OCI-LY3 (cell line): ENCODE data around the gene TMEM147.
A peak's percentile ranks its signal among the peaks of the same experiment; 100 is the strongest.

Experiments
- H2AFZ ChIP-seq: fragments of 200-600, 300-600 bp; shearing (Covaris generic); 2 replicates; pipeline ENCODE4 v1.6.0; 2014; ENCODE audit warnings: antibody characterized with exemption, low read depth, low read length
- H3K27ac ChIP-seq: fragments of 200-600, 300-600 bp; sonication (generic); 2 replicates; pipeline ENCODE4 v1.5.1; 2014; ENCODE audit warnings: mild to moderate bottlenecking, low read length, moderate library complexity, mixed read lengths
- H3K27me3 ChIP-seq: fragments of 200-600, 300-600 bp; sonication (generic); 2 replicates; pipeline ENCODE4 v1.6.1; 2014; ENCODE audit warnings: low read depth, low read length, mixed read lengths
- H3K36me3 ChIP-seq: fragments of 200-600, 300-600 bp; sonication (generic); replicated peaks from 2 replicates; pipeline ENCODE3; 2014; ENCODE audit warnings: low read depth, low read length, mixed read lengths
- H3K4me1 ChIP-seq: fragments of 300-600, 200-600 bp; sonication (generic); 2 replicates; pipeline ENCODE4 v1.6.1; 2014; ENCODE audit warnings: low read length, mixed read lengths
- H3K4me2 ChIP-seq: fragments of 200-600, 300-600 bp; sonication (generic); 2 replicates; pipeline ENCODE4 v1.6.1; 2014; ENCODE audit warnings: low read length, mixed read lengths
- H3K4me3 ChIP-seq: fragments of 300-600, 200-600 bp; sonication (generic); 2 replicates; pipeline ENCODE4 v1.5.1; 2014; ENCODE audit warnings: antibody characterized with exemption, mild to moderate bottlenecking, low read length, moderate library complexity
- H3K79me2 ChIP-seq: fragments of 300-600, 200-600 bp; shearing (Covaris generic); 2 replicates; pipeline ENCODE4 v1.6.1; 2014; ENCODE audit warnings: mild to moderate bottlenecking, low read length, mixed read lengths
- H3K9ac ChIP-seq: fragments of 300-600, 200-600 bp; shearing (Covaris generic); 2 replicates; pipeline ENCODE4 v1.6.0; 2014; ENCODE audit warnings: mild to moderate bottlenecking, low read length, moderate library complexity
- H3K9me3 ChIP-seq: fragments of 200-600, 300-600 bp; shearing (Covaris generic); 2 replicates; pipeline ENCODE4 v1.6.1; 2014; ENCODE audit warnings: low read length, mixed read lengths; ENCODE audit not compliant: insufficient read depth
- H4K20me1 ChIP-seq: fragments of 200-600, 300-600 bp; sonication (generic); 2 replicates; pipeline ENCODE4 v1.6.1; 2016; ENCODE audit warnings: low read length, mixed read lengths; ENCODE audit not compliant: insufficient read depth
- CTCF ChIP-seq: fragments of 200-600, 300-600 bp; sonication (generic); IDR thresholded peaks from 2 replicates; pipeline ENCODE4 v1.5.1; 2014; ENCODE audit warnings: antibody characterized with exemption, low read length, low read depth
- EZH2phosphoT487 ChIP-seq: fragments of 200-600 bp; shearing (Covaris generic); IDR thresholded peaks from 2 replicates; pipeline ENCODE4 v1.6.1; 2018; ENCODE audit warnings: antibody characterized with exemption, mixed run types, low read depth

Gene TMEM147

GRCh38 chr19:35545001-35545854 lies at the start of gene TMEM147:
TMEM147 (plus strand) TSS chr19:35545626; CDS start chr19:35545740, 114 bp downstream.
- H3K27ac ChIP-seq, result peak within 1 kb of the TSS; percentile 51
- no peak for TF ChIP-seq EZH2phosphoT487
- TF ChIP-seq CTCF, result no peak
- peak within 1 kb of the TSS; percentile 99 for H3K4me2 ChIP-seq
- peak within 1 kb of the TSS; percentile 89 for H3K4me3 ChIP-seq
- peak within 1 kb of the TSS; percentile 78 for H2AFZ ChIP-seq
- peaks cover 36% of the 10 kb centered on the region for H3K79me2 ChIP-seq
- no peaks in the 10 kb centered on the region for H3K9me3 ChIP-seq
- peaks cover 18% of the 10 kb centered on the region for H3K36me3 ChIP-seq
- no peaks in the 10 kb centered on the region; the same call in 1 of the 2 replicates for H4K20me1 ChIP-seq
- peaks cover 25% of the 10 kb centered on the region for H3K4me1 ChIP-seq
- peak within 1 kb of the TSS; percentile 94 for H3K9ac ChIP-seq
- H3K27me3 ChIP-seq, result no peaks in the 10 kb centered on the region

- H3K4me2 ChIP-seq, result no peak overlapping the region
- H3K9me3 ChIP-seq, result no peaks in the 10 kb centered on the region
- no peak overlapping the region for H2AFZ ChIP-seq
- peaks cover 5% of the 10 kb centered on the region; the same call in 1 of the 2 replicates for H3K4me1 ChIP-seq
- no peaks in the 10 kb centered on the region for H4K20me1 ChIP-seq
- no peak overlapping the region for H3K27ac ChIP-seq
- H3K27me3 ChIP-seq, result peaks cover 51% of the 10 kb centered on the region
- no peaks in the 10 kb centered on the region for H3K79me2 ChIP-seq
- no peak overlapping the region for H3K9ac ChIP-seq
- TF ChIP-seq EZH2phosphoT487 (no peak), CTCF (no peak)
- H3K36me3 ChIP-seq, result no peaks in the 10 kb centered on the region
- no peak overlapping the region for H3K4me3 ChIP-seq
These were observed 48.0 kb upstream of the TMEM147 start for GRCh38 chr19:35497406-35497805.

GRCh38 chr19:35498220-35498619 lies 47.2 kb upstream of the TMEM147 start:
- Histone ChIP-seq H3K4me3 (no peak overlapping the region), H3K79me2 (no peaks in the 10 kb centered on the region), H3K9me3 (no peaks in the 10 kb centered on the region), H3K27ac (no peak overlapping the region), H3K4me1 (peaks cover 5% of the 10 kb centered on the region; the same call in 1 of the 2 replicates), H3K36me3 (no peaks in the 10 kb centered on the region), H3K27me3 (peaks cover 51% of the 10 kb centered on the region), H3K4me2 (no peak overlapping the region), H4K20me1 (no peaks in the 10 kb centered on the region), H2AFZ (no peak overlapping the region), H3K9ac (no peak overlapping the region)
- TF ChIP-seq EZH2phosphoT487, result no peak
- no peak for TF ChIP-seq CTCF

GRCh38 chr19:35498984-35499527 lies 46.4 kb upstream of the TMEM147 start:
- H3K27me3 ChIP-seq, result peaks cover 54% of the 10 kb centered on the region
- no peak overlapping the region for H2AFZ ChIP-seq
- H3K4me2 ChIP-seq, result no peak overlapping the region
- TF ChIP-seq EZH2phosphoT487, result no peak
- no peak for TF ChIP-seq CTCF
- H3K9ac ChIP-seq, result no peak overlapping the region
- H4K20me1 ChIP-seq, result no peaks in the 10 kb centered on the region
- H3K4me3 ChIP-seq, result no peak overlapping the region
- peaks cover 5% of the 10 kb centered on the region; the same call in 1 of the 2 replicates for H3K4me1 ChIP-seq
- H3K36me3 ChIP-seq, result no peaks in the 10 kb centered on the region
- H3K27ac ChIP-seq, result no peak overlapping the region
- H3K79me2 ChIP-seq, result no peaks in the 10 kb centered on the region
- H3K9me3 ChIP-seq, result no peaks in the 10 kb centered on the region
